HG02970 (cell line): Measurements from ENCODE around the gene BLVRB.

Experiments
- ATAC-seq: cut with Tn5 transposase; IDR thresholded peaks from one replicate; pipeline ENCODE4 v1.9.1; 2021; ENCODE audit warnings: mild to moderate bottlenecking, moderate library complexity, moderate number of reproducible peaks; ENCODE audit not compliant: unreplicated experiment, low FRiP score

BLVRB gene

GRCh38 chr19:40425450-40426287 lies 39.9 kb downstream of the BLVRB start, which contains the start of gene SERTAD1:
SERTAD1 (minus strand) TSS chr19:40425992; CDS start chr19:40423546, 2,446 bp downstream.
- ATAC-seq = peak; percentile 87

DNA sequence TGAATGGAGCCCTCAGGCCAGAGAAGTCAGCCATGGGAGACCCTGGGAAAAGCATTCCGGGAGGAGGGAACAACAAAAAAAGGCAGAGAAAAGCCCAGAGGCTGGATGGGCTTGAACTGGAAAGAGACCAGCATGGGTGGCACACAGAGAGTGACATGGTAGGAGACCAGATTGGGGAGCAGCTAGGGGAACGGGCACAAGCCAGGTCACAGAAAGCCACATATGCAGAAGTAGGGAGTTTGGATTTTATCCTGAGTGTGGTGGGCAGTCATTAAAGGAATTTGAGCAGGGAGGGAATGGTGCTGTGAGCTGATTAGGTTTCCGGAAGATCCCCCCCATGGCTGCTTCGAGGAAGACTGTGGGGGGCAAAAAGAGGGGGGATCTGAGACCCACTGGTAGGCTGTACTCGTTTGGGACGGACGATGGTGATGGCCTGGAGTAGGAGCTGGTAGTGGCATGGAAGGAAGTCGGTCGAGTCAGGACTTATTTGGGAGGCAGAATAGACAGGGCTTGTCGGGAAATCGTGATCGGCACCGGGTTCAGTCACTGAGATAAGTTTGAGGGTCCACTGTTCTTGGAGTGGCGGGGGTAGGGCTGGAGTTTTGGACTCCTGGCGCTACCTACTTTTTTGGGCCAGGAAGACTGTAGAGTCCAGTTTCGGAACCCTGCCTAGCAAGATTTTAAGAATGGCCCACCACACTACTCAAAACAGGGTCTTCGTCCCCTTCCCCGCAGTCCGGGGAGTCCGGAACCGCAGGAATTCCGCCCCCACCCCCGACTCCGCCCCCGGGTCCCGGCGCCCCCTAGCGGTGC lies 40.7 kb downstream of the BLVRB start:
- no peak for ATAC-seq

DNA sequence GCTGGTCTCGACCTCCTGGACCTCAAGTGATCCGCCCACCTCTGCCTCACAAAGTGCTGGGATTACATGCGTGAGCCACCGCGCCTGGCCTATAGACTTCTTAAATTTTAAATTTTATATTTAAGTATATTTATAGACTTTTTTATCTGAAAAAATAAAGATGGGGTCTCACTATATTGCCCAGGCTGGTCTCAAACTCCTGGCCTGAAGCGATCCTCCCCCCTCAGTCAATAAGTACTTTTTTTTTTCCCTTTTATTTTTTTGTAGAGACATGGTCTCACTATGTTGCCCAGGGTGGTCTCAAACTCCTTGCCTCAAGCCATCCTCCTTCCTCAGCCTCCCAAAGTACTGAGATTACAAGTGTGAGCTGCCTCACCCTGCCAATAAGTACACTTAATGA lies 41.6 kb downstream of the BLVRB start:
- no peak for ATAC-seq

DNA sequence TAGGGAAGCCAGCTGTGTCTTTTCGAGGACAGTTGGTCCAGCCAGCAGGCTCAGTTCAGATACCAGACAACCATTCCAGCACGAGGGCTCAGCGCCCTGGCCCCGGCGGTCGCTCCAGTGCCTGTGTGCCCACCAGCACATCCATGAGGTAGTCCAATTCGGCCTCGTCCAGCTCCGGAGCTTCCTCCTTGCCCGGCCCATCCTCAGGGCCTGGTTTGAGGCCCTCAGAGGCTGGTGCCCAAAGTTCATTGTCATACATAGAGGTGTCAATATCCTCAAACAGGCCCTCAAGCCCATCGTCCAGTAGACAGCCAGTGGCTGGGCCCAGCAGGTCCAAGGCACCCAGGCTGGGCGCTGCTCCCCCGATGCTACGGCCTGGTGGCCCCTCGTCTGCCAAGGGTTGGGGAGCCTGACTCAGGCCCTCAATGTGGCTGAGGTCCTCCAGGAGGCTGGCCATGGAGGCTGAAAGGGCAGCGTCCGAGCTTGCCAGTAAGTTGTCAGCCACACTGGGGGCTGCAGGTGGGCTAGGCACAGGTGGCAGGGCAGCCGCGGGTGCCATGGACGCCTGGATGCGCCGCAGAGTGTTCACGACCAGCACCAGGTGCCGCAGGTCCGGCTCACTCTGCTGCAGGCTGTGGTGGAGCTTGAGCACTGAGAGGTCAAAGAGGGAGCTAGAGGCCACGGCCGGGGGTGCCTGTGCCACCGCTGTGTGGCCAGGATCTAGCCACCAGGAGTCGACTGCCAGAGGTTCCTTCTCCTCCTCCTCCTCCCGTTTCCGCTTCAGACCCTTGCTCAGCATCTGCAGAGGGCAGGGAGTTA lies 42.6 kb downstream of the BLVRB start:
- ATAC-seq = no peak

DNA sequence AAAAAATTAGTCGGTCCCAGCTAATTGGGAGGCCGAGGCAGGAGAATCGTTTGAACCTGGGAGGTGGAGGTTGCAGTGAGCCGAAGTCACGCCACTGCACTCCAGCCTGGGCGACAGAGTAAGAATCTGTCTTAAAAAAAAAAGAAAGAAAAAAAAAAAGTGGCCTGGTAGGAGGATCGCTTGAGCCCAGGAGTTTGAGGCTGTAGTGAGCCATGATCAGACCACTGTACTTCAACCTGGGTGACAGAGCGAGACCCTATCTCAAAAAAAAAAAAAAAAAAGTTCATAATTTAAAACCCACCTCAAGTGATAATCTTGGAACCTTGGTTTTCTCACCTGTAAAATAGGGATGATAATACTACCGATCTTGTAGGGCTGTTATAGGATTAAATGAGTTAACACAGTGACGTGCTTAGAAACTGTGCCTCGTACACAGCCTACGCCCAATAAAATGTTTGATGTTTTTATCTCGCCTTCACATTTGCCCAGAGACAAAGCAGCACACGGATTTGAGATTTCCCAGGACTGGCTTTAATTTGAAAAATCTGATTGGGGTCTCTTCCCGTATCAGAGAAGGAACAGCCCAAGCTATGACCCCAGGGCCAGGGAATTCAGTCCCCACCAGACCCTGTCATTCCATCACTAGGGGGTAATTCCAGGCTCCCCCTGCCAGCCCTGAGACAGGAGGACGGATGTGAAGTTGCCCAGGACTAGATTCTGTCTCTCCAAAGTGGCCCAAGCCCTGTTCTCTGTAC lies 43.4 kb downstream of the BLVRB start:
- no peak for ATAC-seq

DNA sequence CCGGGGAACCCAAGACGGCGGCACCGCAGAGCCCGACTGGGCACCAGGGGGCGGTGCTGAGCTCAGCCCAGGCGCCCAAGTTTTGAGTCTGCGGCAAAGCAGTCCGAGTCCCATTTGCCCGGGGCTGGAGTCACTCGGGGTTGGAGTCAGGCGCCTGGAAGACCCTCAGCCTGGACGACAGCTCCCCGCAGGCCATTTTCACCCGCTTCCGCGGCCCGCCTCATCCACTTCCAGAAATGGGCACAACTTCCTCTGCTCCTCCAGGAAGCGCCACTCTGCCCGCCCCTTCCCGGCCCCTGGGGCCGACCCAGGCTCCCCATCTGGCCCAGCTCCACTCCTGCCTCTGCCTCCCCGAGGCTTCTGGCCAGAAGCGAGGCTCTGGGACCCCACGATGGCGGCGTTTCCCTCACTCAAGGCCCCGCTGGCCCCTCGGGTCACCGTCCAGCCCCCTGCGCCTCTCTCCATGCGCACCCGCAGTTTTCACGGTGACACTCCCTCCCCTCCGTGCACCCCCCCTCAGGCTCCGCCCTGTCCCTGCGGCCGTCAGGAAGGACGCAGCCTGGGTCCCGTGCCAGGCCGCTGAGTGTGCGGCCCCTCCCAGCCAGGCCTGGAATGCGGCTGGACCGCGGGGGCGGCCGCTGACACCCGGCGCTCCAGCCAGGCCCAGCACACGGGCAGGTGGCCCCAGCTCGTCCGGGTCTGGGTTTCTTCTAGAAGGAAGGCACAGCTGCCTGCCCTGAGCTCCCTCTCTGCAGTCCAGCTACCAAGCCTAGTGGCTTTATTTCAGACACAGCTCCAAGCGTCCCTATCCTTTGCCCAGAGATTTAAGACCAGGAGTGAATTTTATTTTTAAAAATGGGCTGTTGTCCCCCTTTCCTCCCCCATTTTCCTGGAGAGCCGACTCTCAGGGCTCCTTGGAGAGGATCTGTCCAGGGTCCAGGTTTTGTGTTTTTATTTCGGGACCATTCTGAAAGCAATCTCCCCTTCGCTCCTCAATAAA lies 44.5 kb downstream of the BLVRB start:
- ATAC-seq = peak; percentile 31

DNA sequence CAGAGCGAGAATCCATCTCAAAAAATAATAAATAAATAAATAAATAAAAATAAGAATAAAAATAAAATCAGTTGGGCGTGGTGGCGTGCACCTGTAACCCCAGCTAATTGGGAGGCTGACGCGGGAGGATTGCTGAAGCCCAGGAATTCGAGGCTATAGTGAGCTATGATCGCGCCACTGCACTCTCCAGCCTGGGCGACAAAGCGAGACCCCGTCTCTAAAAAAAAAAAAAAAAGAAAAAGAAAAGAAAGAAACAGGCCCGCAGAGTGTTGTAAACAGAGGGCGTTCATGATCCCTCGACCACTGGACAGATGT lies 45.1 kb downstream of the BLVRB start:
- ATAC-seq = no peak

DNA sequence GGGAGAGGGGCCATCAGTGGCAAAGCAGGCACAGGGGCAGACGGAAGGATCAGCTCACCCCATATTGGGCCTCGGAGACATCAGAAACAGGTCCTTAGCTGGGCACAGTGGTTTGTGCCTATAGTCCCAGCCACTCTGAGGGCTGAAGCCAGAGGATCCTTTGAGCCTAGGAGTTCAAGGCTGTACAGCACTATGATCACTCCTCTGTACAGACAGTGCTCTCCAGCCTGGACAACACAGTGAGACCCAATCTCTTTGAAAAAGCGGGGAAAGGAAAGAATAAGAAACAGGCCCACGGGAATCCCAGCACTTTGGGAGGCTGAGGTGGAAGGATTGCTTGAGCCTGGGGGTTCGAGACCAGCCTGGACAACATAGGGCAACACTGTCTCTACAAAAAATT lies 45.8 kb downstream of the BLVRB start:
- ATAC-seq = no peak

GRCh38 chr19:40419066-40419612 lies 46.4 kb downstream of the BLVRB start:
- no peak for ATAC-seq

GRCh38 chr19:40418040-40418439 lies 47.5 kb downstream of the BLVRB start:
- ATAC-seq = no peak

DNA sequence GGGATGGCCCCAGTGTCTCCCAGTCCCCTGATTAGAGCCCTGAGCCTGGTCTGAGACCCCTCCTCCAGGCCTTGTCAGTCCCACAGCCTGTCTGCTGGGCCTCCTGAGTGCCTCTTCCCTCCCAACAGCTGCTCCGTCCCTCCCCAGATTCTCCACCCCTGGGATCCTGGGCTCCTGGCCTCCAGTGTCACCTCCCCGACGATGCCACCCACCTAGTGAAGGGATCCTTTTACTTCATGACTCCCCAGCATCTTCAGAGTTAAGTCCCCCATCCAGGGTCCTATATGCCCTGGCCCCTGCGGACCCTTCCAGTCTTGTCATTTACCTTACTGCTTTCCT lies 47.9 kb downstream of the BLVRB start:
- no peak for ATAC-seq

- no peak for ATAC-seq
Observed at GRCh38 chr19:40416918-40417642, 48.5 kb downstream of the BLVRB start.

DNA sequence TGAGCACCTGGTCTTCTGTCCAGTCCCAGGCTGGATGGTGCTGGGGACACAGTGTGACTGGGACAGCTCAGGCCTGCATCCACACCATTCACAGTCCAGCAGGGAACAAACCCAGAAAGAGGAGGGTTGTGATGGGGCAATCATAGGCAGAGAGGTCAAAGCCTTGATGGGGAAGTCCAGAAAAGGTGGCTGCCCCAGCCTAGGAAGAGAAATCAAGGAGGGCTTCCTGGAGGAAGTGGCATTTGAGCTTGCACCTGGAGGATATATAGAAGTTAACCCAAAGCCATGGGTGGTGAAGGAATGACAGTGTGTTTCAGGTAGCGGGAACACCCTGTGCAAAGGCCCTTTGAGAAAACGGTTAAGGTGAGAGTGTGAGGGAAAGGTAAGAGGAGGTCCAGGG lies 49.8 kb downstream of the BLVRB start:
- no peak for ATAC-seq

DNA sequence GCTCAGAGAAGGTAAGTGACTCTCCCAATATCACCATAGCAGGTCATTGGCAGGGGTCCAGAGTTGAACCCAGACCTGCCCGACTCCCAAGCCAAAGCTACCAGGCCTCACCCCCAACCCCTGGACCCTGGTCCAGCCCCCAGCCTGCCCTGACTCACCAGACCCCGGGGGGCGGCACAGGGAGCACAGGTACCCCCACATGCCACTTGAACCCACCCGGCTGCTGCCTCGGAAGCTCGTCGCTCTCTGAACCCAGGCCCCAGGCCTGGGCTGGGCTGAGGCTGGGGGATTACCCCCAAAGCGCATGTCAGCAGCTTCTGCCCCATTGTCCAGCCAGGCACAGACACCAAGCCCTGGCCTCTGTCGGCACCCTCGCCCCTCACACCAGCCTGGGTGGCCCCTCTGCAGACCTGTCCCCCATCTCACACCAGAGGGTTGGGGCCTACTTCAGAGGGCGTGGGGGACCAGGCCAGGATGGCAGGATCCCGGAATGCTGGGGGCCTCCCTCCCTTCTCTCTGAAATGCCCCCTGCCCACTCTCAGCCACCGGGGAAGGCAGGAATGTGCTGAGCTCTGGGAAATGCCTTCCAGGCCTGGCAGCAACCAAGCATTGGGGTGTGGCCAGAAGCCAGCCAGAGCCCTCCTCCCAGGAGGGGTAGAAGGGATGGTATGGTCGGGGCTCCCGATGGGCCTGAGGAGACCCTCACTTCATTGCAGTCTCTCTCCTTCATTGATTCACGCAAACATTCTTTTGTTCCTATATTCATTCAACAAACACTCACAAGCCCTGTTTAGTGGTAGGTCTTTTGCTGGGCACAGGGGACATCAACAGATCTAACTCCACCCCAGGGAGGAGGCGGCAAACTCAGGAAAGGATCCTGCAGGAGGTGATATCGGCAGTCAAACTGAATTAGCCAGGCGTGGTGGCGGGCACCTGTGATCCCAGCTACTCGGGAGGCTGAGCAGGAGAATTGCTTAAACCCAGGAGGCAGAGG lies 50.7 kb downstream of the BLVRB start:
- no peak for ATAC-seq

GRCh38 chr19:40413291-40413845 lies 52.2 kb downstream of the BLVRB start, which contains the start of gene PRX:
PRX (minus strand) TSS chr19:40413378; CDS start chr19:40407932, 5,446 bp downstream.
- ATAC-seq = no peak

GRCh38 chr19:40412866-40413265 lies 52.7 kb downstream of the BLVRB start:
- ATAC-seq = no peak
